ENCODE measurements around the gene TBL1X. TPM values are rescaled to one million over a fixed set of nuclear protein-coding genes. Genes with fewer than 3 reads are reported as not detected.
A peak's percentile ranks its signal among the peaks of the same experiment; 100 is the strongest.

Gene TBL1X
- total RNA-seq (10 to 100 TPM; 16.1 to 25.8 (median 19.5) TPM), polyA plus RNA-seq (10 to 100 TPM in 1 of 3 donors, 1 to 10 TPM in 2; 6.5 to 10.8 (median 8.7) TPM)

- intact Hi-C loops (cut with DNase I): loop anchor here (2.0 to 10.0 kb wide), 4 partner anchors 68 to 214 kb away; no protein-coding TSS in a partner anchor
- WGBS, 2 donors: 1 to 2% methylated on average over 99 of the region's 99 CpGs
- H3K4me3 ChIP-seq: peak within 1 kb of the TSS; percentile 53 to 72 (median 68)
- no peaks in the 10 kb centered on the region for H3K36me3 ChIP-seq
- TF ChIP-seq CTCF (IDR thresholded peaks at IDR 0.05) (no peak), POLR2A (IDR thresholded peaks at IDR 0.05) (no peak), POLR2AphosphoS5 (IDR thresholded peaks at IDR 0.05) (peak in 1 of 4 donors; percentile 47), EP300 (IDR thresholded peaks at IDR 0.05) (no peak)
- H3K27ac ChIP-seq: peak within 1 kb of the TSS; percentile 83 to 92 (median 88)
- H3K4me1 ChIP-seq: peaks cover 0 to 41% (median 20%) of the 10 kb centered on the region in 4 donors
- peak; percentile 74 for DNase-seq
- H3K27me3 ChIP-seq: no peaks in the 10 kb centered on the region
- no peaks in the 10 kb centered on the region for H3K9me3 ChIP-seq
These were observed at the start of gene TBL1X for GRCh38 chrX:9464435-9465371. TSS of gene TBL1X (plus strand) at chrX:9465058. CDS start at chrX:9653587, 188,529 bp downstream.

GRCh38 chrX:9416562-9417348 lies 48.1 kb upstream of the TBL1X start:
- no peaks in the 10 kb centered on the region for H3K36me3 ChIP-seq
- DNase-seq: no peak
- H3K27ac ChIP-seq: no peak overlapping the region
- no peaks in the 10 kb centered on the region for H3K27me3 ChIP-seq
- TF ChIP-seq POLR2AphosphoS5 (IDR thresholded peaks at IDR 0.05) (no peak), EP300 (IDR thresholded peaks at IDR 0.05) (no peak), CTCF (IDR thresholded peaks at IDR 0.05) (no peak), POLR2A (IDR thresholded peaks at IDR 0.05) (no peak)
- intact Hi-C loops (cut with DNase I): no loop called here
- 73 to 77% methylated on average over 6 of the region's 6 CpGs for WGBS, 2 donors
- no peak overlapping the region for H3K4me3 ChIP-seq
- no peaks in the 10 kb centered on the region for H3K9me3 ChIP-seq
- no peaks in the 10 kb centered on the region for H3K4me1 ChIP-seq

GRCh38 chrX:9418262-9418661 lies 46.6 kb upstream of the TBL1X start:
- Histone ChIP-seq H3K9me3 (no peaks in the 10 kb centered on the region), H3K36me3 (no peaks in the 10 kb centered on the region), H3K27ac (no peak overlapping the region), H3K4me3 (no peak overlapping the region), H3K27me3 (no peaks in the 10 kb centered on the region), H3K4me1 (no peaks in the 10 kb centered on the region)
- DNase-seq: no peak
- WGBS, 2 donors: 22 to 67% methylated on average over 6 of the region's 6 CpGs
- intact Hi-C loops (cut with DNase I): no loop called here
- TF ChIP-seq POLR2AphosphoS5 (IDR thresholded peaks at IDR 0.05): no peak
- TF ChIP-seq POLR2A (IDR thresholded peaks at IDR 0.05): no peak
- no peak for TF ChIP-seq CTCF (IDR thresholded peaks at IDR 0.05)
- TF ChIP-seq EP300 (IDR thresholded peaks at IDR 0.05): no peak

GRCh38 chrX:9420275-9421265 lies 44.3 kb upstream of the TBL1X start:
- H3K9me3 ChIP-seq: no peaks in the 10 kb centered on the region
- no peak overlapping the region for H3K4me3 ChIP-seq
- H3K27me3 ChIP-seq: no peaks in the 10 kb centered on the region
- no peak overlapping the region for H3K27ac ChIP-seq
- no peak for DNase-seq
- no peaks in the 10 kb centered on the region for H3K4me1 ChIP-seq
- intact Hi-C loops (cut with DNase I): no loop called here
- no peaks in the 10 kb centered on the region for H3K36me3 ChIP-seq
- TF ChIP-seq POLR2A (IDR thresholded peaks at IDR 0.05): no peak
- no peak for TF ChIP-seq EP300 (IDR thresholded peaks at IDR 0.05)
- no peak for TF ChIP-seq POLR2AphosphoS5 (IDR thresholded peaks at IDR 0.05)
- no peak for TF ChIP-seq CTCF (IDR thresholded peaks at IDR 0.05)
- 61 to 69% methylated on average over 14 of the region's 14 CpGs for WGBS, 2 donors
